ENCODE measurements around the gene DLG2. TPM values are rescaled to one million over a fixed set of nuclear protein-coding genes. Genes with fewer than 3 reads are reported as not detected.
A peak's percentile ranks its signal among the peaks of the same experiment; 100 is the strongest.

DLG2 gene
- total and polyA plus RNA-seq, 9 of the 15 experiments (the other 6 are each of a cell fraction or from before 2014, with no cell fraction given), result 0.52 to 1.6 (median 0.95) TPM

GRCh38 chr11:85647604-85648299 lies 20.6 kb upstream of the DLG2 start, which contains the start of gene TMEM126A (continued):
- no peak for TF ChIP-seq MTA2 (IDR thresholded peaks at IDR 0.05; ENCODE audit: low read depth)
- no peak for TF ChIP-seq CHD4 (IDR thresholded peaks at IDR 0.05; ENCODE audit: insufficient read depth, insufficient replicate concordance, low read depth, low read length, poor library complexity, severe bottlenecking)
- TF ChIP-seq ZNF212 (CRISPR knock-in tag; IDR thresholded peaks at IDR 0.05), result no peak
- no peak for TF ChIP-seq NELFE (IDR thresholded peaks at IDR 0.05; ENCODE audit: insufficient read depth, insufficient read length)
- TF ChIP-seq HDGF (IDR thresholded peaks at IDR 0.05), result no peak
- TF ChIP-seq MCM7 (IDR thresholded peaks at IDR 0.05), result no peak
- no peak for TF ChIP-seq NR2F6 (CRISPR knock-in tag; IDR thresholded peaks at IDR 0.05)
- no peak for TF ChIP-seq PHTF2 (CRISPR knock-in tag; IDR thresholded peaks at IDR 0.05)
- no peak for TF ChIP-seq SMAD2 (IDR thresholded peaks at IDR 0.05; ENCODE audit: low read depth, low read length)
- no peak for TF ChIP-seq TAF15 (IDR thresholded peaks at IDR 0.05; ENCODE audit: low read depth, low read length)
- 0 out of 2 replicates have a peak, but pooled peaks have one; percentile 43 for TF ChIP-seq ZBTB1 (CRISPR knock-in tag; IDR thresholded peaks at IDR 0.05; ENCODE audit: borderline replicate concordance, low read depth)
- peak; percentile 73 for TF ChIP-seq CXXC5 (CRISPR knock-in tag; IDR thresholded peaks at IDR 0.05)
- TF ChIP-seq ZEB2 (IDR thresholded peaks at IDR 0.05), result no peak
- TF ChIP-seq GTF2F1 (IDR thresholded peaks at IDR 0.05; ENCODE audit: low read depth, low read length), result peak; percentile 66; the same call in 1 of the 2 replicates
- TF ChIP-seq HOXB6 (CRISPR knock-in tag; IDR thresholded peaks at IDR 0.05; ENCODE audit: borderline replicate concordance), result no peak
- peak; percentile 77; the same call in 1 of the 2 replicates for TF ChIP-seq ELF2 (CRISPR knock-in tag; IDR thresholded peaks at IDR 0.05)
- TF ChIP-seq ZNF407 (IDR thresholded peaks at IDR 0.05; ENCODE audit: low read depth), result no peak
- peak; percentile 73; the same call in 1 of the 2 replicates for TF ChIP-seq ZNF740 (CRISPR knock-in tag; IDR thresholded peaks at IDR 0.05)
- no peak for TF ChIP-seq ZNF740 (tag; IDR thresholded peaks at IDR 0.05)
- TF ChIP-seq ZNF3 (CRISPR knock-in tag; IDR thresholded peaks at IDR 0.05), result no peak
- peak; percentile 96 for TF ChIP-seq HMGN3 (IDR thresholded peaks at IDR 0.05; ENCODE audit: borderline replicate concordance, extremely low read depth, insufficient read length, low read depth, low read length)
- no peak for TF ChIP-seq U2AF2 (optimal IDR thresholded peaks at IDR 0.05; ENCODE audit: low read depth, low read length)

Data from K562 (cell line).